AG04449 (cell line): ENCODE measurements around the gene GPM6B.

Source experiments
- CTCF ChIA-PET: fragments of 350-600 bp; formaldehyde crosslinking; extraction: SDS; loops from one replicate; lab custom pipeline; 2021; ENCODE audit warnings: antibody characterized with exemption; lab: Yijun Ruan, JAX
- POLR2A ChIA-PET: fragments of 400-600, 350-600 bp; formaldehyde crosslinking; extraction: SDS; loops from one replicate; lab custom pipeline; 2020; ENCODE audit warnings: antibody characterized with exemption, inconsistent platforms; lab: Yijun Ruan, JAX
- DNase-seq: peaks from one replicate; pipeline ENCODE4 v3.0.0-alpha.2; 2010; ENCODE audit warnings: low read depth, low spot score
- H3K4me3 ChIP-seq: 2 replicates; pipeline ENCODE4 v1.5.1; 2011; ENCODE audit warnings: low read depth, mild to moderate bottlenecking, control low read depth, low read length
- CTCF ChIP-seq: IDR thresholded peaks from one replicate; pipeline ENCODE4 v1.5.1; 2011; ENCODE audit warnings: mild to moderate bottlenecking, moderate library complexity, low read length, control low read depth, inconsistent platforms; ENCODE audit not compliant: insufficient read depth; ENCODE audit errors: missing control alignments

The GPM6B gene

GRCh38 chrX:13837290-13837745, 20.4 kb upstream of the GPM6B start:
- ChIA-PET CTCF (no interaction called here), POLR2A (no interaction called here)
- H3K4me3 ChIP-seq = no peak overlapping the region
- no peak for DNase-seq
- no peak for TF ChIP-seq CTCF

- CTCF ChIA-PET = no interaction called here
- POLR2A ChIA-PET = no interaction called here
- H3K4me3 ChIP-seq = no peak overlapping the region
- DNase-seq = no peak
- TF ChIP-seq CTCF = no peak
These were observed 19.7 kb upstream of the GPM6B start for GRCh38 chrX:13836575-13836974.

GRCh38 chrX:13835825-13836224, 18.9 kb upstream of the GPM6B start:
- no peak for TF ChIP-seq CTCF
- POLR2A ChIA-PET = no interaction called here
- DNase-seq = no peak
- no peak overlapping the region for H3K4me3 ChIP-seq
- CTCF ChIA-PET = no interaction called here

- ChIA-PET POLR2A (no interaction called here), CTCF (no interaction called here)
- no peak for TF ChIP-seq CTCF
- H3K4me3 ChIP-seq = no peak overlapping the region
- no peak for DNase-seq
These were observed 17.5 kb upstream of the GPM6B start for GRCh38 chrX:13834355-13834754.

- no peak for TF ChIP-seq CTCF
- no peak for DNase-seq
- ChIA-PET CTCF (interaction anchor here (1.2 kb wide), 1 partner anchor 15 kb away, joined by 3 read pairs; no protein-coding TSS in a partner anchor), POLR2A (no interaction called here)
- H3K4me3 ChIP-seq = no peak overlapping the region
These were observed 13.1 kb upstream of the GPM6B start for GRCh38 chrX:13829983-13830382.

GRCh38 chrX:13828392-13828791, 11.5 kb upstream of the GPM6B start:
- CTCF ChIA-PET = no interaction called here
- TF ChIP-seq CTCF = no peak
- no peak overlapping the region for H3K4me3 ChIP-seq
- POLR2A ChIA-PET = no interaction called here
- no peak for DNase-seq
